ENCODE data around the gene STK38L. TPM values are rescaled to one million over a fixed set of nuclear protein-coding genes. Genes with fewer than 3 reads are reported as not detected.

The STK38L gene
- total RNA-seq, 1 experiment from 2014 or later: 25.5 TPM

DNA sequence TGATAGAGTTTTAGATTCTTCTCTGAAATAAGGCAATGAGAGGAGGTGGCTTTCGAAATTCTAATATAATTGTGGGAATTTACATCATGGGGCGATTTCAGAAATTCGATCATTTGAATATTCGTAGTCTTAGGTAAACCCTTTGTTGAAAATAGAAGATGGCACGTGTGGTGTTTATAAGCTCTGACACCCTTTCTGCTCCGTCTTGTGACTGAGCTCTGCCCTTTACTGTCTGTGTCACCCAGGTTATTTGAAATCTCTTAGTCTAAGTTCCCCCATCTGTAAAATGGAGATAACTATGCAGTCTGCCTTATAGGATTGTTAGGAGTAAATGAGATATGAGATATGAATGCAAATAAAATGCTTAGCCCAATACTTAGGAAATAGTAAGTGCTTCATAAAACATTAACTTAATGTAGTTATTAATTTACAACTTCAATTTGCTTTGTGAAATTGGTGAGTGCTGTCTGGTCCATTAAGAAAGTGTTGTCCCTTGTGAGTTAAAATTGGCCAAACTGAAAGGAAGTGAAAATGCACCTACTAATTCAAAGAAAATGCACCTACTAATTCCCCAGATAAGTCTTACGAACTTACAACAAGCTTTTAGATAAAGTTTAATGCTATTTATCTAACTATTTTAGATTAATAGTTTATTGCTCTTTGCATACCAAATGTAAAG lies 90.1 kb downstream of the STK38L start:
- in situ Hi-C loops (cut with HindIII; ENCODE audit: low pct_unique_long_range_greater_than_20kb, low sequenced_read_pairs): no loop called here
- peak; percentile 58 for DNase-seq (ENCODE audit: low read depth)

DNA sequence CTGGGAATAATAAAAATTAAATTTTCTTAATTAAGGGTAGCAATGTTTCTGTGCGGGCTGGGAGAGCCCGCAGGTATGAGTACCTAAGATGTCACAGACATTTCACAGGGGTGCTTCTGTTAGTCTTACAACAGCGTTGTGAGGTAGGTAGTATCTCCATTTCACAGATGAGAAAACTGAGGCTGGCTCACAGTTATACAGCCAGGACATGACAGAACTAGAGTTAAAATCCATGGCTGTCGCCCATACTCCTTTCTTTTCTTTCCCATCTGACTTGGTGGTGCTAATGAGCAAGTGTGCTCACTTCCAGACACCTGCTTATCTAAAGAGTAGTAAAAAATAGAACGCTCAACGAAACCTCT lies 90.6 kb downstream of the STK38L start:
- DNase-seq (ENCODE audit: low read depth): no peak
- in situ Hi-C loops (cut with HindIII; ENCODE audit: low pct_unique_long_range_greater_than_20kb, low sequenced_read_pairs): no loop called here

DNA sequence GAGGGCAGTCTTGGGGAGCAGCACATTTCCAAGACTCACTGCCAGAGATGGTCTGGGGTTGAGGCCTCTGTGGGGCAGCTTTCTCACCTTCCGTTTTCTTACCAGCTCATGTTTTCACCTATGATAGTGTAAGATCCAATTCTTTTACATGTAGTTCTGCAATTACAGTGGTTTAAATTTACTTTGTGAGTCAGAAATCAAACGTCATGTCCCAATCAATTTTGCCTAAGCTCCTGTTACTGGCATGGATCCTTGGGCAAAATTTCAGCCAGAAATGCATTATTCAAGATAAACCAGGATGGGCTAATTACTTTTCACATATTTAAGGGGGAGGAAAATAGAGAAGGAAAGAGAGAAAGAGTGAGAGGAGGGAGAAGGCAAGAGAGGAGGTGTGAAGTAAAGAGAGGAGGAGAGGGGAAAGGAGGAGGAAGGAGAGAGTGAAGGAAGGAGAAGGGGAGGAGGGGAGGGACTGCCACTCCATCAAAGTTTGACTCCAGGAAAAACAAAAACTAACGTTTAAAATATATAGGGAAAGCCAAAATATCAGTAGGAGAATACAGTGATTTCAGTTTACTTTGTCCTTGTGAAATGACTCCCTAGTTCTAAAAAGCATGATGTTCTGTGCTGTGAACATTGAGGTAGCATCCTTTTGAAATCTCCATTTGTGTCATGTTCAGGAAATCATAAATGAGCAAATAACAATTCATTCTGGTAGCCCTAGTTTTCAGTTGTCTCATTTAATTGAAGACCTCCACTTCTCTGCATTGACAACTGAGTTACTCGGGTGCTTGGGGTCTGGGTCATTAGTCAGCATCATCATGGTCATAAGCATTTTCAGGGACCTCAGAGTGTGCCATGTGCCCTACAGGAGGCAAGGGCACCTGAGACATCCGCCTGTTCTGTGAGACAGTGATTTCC lies 91.5 kb downstream of the STK38L start:
- in situ Hi-C loops (cut with HindIII; ENCODE audit: low pct_unique_long_range_greater_than_20kb, low sequenced_read_pairs): no loop called here
- DNase-seq (ENCODE audit: low read depth): no peak

DNA sequence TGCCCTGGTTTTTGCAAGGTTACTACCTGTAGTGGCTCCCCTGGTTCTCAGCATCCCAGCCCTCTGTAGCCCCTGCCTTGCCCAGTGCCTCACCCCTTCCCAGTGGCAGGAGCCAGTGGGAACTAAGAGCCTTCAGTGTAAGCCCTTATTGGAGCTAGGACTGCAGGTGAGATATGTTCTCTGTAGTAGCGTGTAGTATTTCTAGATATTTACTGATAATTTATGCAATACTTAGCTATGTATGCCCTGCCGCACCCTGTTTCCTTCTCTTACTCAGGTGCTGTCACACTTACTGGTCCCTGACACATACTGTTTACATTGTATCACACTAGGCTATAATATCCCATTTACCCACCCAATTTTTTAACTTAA lies 92.2 kb downstream of the STK38L start:
- DNase-seq (ENCODE audit: low read depth): peak; percentile 47
- in situ Hi-C loops (cut with HindIII; ENCODE audit: low pct_unique_long_range_greater_than_20kb, low sequenced_read_pairs): no loop called here

DNA sequence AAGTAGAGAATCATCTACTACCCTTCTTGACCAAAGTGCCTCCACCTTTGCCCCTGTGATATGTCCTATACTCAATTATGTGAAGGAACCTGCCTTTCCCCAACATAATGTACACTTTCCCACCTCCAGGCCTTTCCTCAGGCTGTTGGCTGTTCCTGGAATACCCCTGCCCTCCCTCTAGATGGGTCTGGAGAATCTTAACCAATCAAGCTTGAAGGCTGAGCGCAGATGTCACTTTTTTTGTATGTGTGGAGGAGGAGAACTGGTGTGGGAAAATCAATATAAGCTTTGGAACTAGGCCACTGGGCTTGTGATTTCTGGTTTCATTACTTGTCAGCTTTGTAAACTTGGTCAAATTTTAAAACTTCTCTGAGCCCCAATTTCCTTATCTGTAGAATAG lies 93.3 kb downstream of the STK38L start:
- no peak for DNase-seq (ENCODE audit: low read depth)
- in situ Hi-C loops (cut with HindIII; ENCODE audit: low pct_unique_long_range_greater_than_20kb, low sequenced_read_pairs): no loop called here

DNA sequence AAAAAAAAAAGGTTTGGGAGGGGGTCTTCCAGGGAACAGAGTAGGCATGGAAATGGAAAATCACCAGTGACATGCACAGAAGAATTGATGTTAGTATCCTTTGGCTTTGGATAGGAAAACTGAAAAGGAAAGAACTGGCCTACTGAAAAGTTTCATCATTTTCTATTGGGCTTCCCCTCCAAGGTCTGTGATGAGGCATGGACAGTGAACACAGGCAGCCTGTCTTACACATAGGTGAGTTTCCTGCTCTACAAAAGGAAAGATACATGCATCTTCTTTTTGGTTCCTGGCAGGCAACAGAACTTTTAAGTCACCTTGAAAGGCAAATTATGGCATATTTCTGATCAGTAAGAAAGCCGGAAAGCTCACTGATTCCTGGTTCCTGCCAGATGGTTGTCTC lies 94.4 kb downstream of the STK38L start:
- in situ Hi-C loops (cut with HindIII; ENCODE audit: low pct_unique_long_range_greater_than_20kb, low sequenced_read_pairs): no loop called here
- no peak for DNase-seq (ENCODE audit: low read depth)

DNA sequence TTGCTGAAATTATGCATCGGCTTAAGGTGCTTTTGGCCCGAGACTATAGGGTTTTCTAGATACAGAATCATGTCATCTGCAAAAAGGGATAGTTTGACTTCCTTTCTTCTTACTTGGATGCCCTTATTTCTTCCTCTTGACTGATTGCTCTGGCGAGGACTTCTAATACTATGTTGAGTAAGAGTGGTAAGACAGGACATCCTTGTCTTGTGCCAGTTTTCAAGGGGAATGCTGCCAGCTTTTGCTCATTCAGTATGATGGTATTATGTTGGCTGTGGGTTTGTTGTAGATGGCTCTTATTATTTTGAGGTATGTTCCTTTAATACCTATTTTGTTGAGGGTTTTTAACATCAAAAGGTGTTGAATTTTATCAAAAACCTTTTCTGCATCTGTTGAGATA lies 96.9 kb downstream of the STK38L start:
- DNase-seq (ENCODE audit: low read depth): no peak
- in situ Hi-C loops (cut with HindIII; ENCODE audit: low pct_unique_long_range_greater_than_20kb, low sequenced_read_pairs): no loop called here

DNA sequence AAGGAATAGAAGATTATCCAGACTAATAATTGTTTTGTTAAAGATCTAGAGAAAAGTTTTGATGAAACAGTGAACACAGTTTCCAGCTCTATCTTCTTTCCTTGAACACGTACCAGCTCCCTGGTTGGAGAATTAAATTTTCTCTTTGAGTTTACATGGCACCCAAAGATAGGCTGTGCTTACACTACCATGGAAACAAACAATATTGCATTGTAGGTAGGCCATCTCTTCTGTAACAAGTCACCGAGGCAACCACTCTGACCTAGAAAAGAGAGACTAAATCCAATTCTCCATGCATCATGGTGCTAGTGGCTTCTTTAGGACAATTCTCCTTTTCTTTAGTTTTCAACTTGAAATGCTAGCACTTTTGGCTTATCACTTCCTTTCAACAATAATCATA lies 98.5 kb downstream of the STK38L start:
- in situ Hi-C loops (cut with HindIII; ENCODE audit: low pct_unique_long_range_greater_than_20kb, low sequenced_read_pairs): no loop called here
- no peak for DNase-seq (ENCODE audit: low read depth)

DNA sequence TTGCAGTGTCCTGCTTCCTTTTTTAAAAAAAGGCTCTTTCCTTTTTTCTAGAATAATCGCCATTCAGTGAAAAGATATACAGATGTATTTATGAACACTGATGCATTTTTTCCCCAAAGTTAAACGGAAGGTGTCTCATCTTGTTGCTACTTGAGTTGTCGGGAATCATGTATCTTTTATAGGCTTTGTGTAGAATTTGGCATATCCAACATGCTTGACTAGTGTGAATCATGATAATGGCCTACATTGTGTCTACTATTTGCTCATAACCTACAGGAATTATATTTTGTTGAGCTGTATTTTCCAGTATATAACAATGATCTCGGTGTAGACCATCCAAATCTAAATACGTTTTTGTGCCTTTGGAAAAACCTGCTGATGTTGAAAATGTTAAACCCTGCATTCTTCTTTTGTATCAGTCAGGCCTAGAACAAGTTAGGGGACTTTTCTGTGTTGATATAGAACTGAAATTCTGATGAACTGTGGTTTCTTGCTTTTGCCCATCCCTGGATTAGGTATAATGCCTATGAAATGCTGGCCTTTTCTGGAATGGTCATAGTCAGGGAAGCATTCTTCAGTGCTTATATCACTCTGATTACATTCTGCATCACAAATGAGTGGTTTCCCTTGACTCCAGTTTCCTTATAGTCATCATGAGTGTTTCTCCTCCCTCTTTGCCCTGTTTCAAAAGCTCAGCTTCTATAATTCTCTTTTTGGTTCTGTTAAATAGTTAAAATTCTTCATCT lies 99.3 kb downstream of the STK38L start:
- in situ Hi-C loops (cut with HindIII; ENCODE audit: low pct_unique_long_range_greater_than_20kb, low sequenced_read_pairs): no loop called here
- peak; percentile 89 for DNase-seq (ENCODE audit: low read depth)

DNA sequence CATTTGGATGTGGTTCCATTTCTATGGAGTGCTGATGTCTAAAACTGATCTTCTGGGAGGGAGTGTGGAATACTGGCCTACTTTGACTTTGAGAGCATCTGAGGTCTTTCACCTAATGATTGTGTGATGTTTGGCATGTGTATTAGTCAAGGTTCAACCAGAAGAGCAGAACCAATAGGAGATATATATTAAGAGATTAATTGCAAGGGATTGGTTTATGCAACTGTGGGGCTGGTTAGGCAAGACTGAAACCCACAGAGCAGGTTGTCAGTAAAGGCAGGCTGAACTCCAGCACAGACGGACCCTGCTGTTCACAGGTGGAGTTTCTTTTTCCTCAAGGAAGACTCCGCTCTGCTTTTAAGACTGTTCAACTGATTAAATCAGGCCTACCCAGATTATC lies 100.2 kb downstream of the STK38L start:
- peak; percentile 34 for DNase-seq (ENCODE audit: low read depth)
- in situ Hi-C loops (cut with HindIII; ENCODE audit: low pct_unique_long_range_greater_than_20kb, low sequenced_read_pairs): no loop called here

DNA sequence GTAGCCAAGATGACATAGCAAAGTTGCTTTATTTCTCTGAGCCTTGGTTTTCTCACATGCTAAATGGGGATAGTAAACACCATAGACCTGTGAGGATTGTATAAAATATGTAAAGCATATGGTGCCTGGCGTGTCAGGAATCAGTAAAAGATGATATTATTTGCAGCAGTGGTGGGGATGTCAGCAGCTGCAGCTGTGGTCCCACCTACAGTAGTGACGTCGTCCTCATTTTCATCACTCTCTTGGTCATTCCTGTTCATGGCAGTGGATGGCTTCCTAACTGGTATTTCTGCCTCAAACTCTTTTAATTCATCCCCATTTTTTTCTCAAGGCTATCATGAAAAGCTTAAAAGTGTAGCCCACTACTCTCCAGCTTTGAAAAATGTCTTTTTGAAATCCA lies 100.7 kb downstream of the STK38L start:
- in situ Hi-C loops (cut with HindIII; ENCODE audit: low pct_unique_long_range_greater_than_20kb, low sequenced_read_pairs): no loop called here
- no peak for DNase-seq (ENCODE audit: low read depth)

DNA sequence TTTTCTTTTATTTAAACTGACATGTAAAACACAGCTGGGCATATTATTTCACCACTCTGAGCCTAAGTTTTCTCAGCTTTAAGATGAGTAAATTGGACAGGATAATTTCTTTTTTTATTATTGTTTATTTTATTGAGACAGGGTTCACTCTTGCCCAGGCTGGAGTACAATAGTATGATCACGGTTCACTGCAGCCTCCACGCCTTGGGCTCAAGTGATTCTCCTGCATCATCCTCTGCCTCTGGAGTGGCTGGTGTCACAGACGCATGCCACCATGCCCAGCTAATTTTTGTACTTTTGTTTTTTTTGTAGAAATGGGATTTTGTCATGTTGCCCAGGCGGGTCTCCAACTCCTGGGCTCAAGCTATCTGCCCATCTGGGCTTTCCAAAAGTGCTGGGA lies 101.3 kb downstream of the STK38L start:
- in situ Hi-C loops (cut with HindIII; ENCODE audit: low pct_unique_long_range_greater_than_20kb, low sequenced_read_pairs): no loop called here
- peak; percentile 65 for DNase-seq (ENCODE audit: low read depth)

DNA sequence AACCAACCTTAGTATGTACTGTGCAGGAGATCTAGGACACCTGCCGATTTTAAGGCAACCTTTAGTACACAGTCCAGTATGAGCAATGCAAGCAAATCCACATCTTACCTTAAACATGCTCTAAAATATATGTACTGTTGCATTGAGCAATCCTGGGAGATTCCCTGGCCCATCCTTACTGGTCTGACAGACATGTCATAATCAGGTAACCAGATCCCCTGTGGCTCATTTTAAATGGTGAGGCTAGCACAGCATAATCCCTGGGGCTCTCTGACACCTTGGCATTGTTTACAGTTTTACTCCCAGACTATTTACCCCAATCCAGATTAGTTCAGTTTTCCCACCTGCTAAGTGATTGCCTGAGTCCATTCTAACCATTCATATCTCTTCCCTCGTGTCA lies 103.7 kb downstream of the STK38L start:
- in situ Hi-C loops (cut with HindIII; ENCODE audit: low pct_unique_long_range_greater_than_20kb, low sequenced_read_pairs): no loop called here
- DNase-seq (ENCODE audit: low read depth): no peak

DNA sequence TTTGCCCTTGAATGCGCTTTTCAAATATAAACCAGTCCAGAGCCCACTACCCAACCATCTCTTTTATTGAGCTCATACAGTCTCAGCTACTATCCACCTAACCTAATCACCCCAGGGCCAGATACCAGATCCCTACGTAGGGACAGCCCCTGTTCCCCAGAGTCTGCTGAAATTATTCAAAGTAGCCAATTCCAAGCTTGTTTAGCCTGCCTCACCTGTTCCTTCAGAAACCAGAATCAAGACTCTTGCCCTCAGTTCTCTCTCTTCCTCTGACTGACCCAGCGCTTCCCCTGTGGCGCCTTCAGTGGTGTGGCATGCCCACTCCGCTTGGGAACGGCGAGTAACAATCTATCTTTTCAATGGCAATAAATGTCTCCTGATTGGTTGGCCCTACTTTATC lies 107.4 kb downstream of the STK38L start:
- no peak for DNase-seq (ENCODE audit: low read depth)
- in situ Hi-C loops (cut with HindIII; ENCODE audit: low pct_unique_long_range_greater_than_20kb, low sequenced_read_pairs): no loop called here

DNA sequence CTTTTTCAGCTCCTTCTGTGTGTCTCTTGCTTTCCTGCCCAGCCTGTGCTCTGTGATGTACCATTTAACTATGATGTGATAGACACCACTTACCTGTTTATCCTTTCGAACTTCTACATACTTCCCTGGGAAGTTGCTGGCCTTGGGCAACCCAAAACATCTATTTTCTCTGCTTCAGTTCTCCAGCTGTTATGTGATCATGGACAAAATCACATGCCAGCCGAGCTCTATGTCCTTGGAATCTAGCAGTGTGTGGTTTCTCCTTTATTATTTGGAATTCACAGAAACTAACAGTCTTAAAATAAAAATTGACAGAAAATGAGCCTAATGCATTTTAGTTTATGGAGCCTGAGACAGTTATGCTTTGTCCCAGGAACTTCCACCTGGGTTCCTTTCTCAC lies 111.4 kb downstream of the STK38L start:
- no peak for DNase-seq (ENCODE audit: low read depth)

DNA sequence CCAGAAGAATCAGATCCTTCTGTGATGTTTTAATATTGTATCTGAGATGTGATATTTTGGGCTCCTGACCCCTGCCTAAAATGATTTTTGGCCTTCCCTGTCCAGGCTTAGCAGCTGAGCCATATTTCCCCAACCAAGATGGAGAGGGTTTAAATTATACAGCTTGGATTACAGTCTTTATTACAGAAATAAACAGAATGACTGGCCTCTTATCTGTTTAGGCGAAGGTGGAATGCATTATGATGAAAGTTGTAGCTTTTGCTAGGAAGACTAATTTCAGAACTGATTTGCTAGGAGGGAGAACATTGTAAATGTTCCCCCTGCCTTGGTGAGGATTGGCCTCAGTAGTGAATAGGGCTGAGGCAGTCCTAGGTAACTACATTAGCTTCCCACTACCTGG lies 111.9 kb downstream of the STK38L start:
- in situ Hi-C loops (cut with HindIII; ENCODE audit: low pct_unique_long_range_greater_than_20kb, low sequenced_read_pairs): no loop called here
- no peak for DNase-seq (ENCODE audit: low read depth)

More for the DNA sequence above, 111.4 kb downstream of the STK38L start:
- in situ Hi-C loops (cut with HindIII; ENCODE audit: low pct_unique_long_range_greater_than_20kb, low sequenced_read_pairs): no loop called here

DNA sequence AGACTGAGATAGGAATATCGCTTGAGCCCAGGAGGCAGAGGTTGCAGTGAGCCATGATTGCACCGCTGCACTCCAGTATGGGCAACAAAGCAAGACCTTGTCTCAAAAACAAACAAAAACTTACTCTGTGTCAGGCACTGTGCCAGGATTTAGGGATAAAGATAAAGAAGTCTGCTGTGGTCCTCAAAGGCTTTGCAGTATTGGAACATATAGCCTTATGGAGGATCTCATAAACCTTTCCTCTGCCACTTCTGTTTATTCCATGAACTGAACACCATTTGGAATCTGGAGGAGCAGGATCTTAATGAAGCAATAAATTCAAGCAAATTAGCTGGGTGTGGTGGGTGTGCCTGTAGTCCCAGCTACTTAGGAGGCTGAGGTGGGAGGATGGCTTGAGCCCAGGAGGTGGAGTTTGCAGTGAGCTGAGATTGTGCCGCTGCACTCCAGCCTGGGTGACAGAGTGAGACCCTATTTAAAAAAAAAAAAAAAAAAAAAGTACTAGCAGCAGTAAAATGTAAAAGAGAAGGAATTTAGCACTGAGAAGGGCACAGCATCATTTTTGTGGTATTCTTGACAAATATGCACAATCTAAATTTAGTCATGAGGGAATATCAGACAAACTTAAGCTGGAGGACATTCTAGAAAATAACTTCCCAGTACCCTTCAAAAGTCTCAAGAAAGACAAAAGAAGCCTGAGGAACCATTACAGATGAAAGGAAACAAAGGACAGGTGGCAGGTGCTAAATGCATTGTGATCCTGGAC lies 115.7 kb downstream of the STK38L start:
- DNase-seq (ENCODE audit: low read depth): no peak
- in situ Hi-C loops (cut with HindIII; ENCODE audit: low pct_unique_long_range_greater_than_20kb, low sequenced_read_pairs): no loop called here

DNA sequence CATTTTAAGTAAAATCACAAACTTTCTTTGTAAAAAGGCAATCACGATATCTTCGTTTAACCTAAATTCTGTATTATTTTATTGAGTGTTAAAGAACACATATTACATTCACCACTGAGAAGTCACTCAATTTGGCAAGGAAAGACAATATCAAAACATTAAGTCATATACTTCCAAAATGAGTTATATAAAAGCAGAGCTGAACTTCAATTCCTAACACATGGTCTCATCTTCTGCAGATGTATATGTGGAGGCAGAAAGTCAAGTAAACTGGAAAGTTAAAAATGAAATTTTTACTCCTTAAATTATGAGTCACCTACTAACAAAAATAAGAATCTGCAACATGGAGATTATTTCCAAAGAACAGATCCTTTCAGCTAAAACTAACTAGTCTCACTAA lies 117.3 kb downstream of the STK38L start:
- DNase-seq (ENCODE audit: low read depth): no peak
- in situ Hi-C loops (cut with HindIII; ENCODE audit: low pct_unique_long_range_greater_than_20kb, low sequenced_read_pairs): no loop called here

DNA sequence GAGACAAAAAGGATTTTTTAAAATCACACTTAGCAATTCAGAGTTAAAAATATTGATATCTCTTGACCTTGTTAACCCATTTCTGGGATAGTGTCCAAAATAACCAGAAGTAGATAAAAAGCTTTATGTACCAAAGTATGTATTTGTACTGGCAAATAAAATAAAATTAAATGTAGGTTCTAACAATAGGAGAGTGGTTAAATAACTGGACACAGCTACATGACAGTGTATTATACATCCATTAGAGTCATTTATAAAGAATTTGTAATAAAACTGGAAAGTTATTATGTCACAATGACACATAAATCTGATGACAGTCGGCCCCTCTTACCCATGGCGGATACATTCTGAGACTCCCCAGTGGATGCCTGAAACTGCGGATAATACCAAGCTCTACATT lies 122.5 kb downstream of the STK38L start:
- in situ Hi-C loops (cut with HindIII; ENCODE audit: low pct_unique_long_range_greater_than_20kb, low sequenced_read_pairs): no loop called here
- no peak for DNase-seq (ENCODE audit: low read depth)

All from Caki2 (cell line).